ENCODE data around the gene IL4I1. TPM values are rescaled to one million over a fixed set of nuclear protein-coding genes. Genes with fewer than 3 reads are reported as not detected.

Gene IL4I1
- total and polyA plus RNA-seq, 2 donors (not counting 1 experiment from before 2014, with no cell fraction given) = 0.48 to 3.1 TPM

GRCh38 chr19:49906879-49907564, 10.3 kb upstream of the IL4I1 start:
- H2AFZ ChIP-seq (ENCODE audit: insufficient read depth, low read depth, low read length, poor library complexity, severe bottlenecking) = no peak overlapping the region
- peaks cover 47 to 63% of the 10 kb centered on the region in 2 donors for H3K4me1 ChIP-seq (ENCODE audit: control insufficient read depth in 2 of 2, insufficient read depth in 2 of 2, low read length in 2 of 2)
- peak overlapping the region; percentile 69 for H3K4me3 Mint-ChIP-seq
- H3K27me3 ChIP-seq (replicated peaks in 1 of 4; ENCODE audit: control extremely low read depth in 1 of 4, control insufficient read depth in 3 of 4, insufficient read depth in 4 of 4, low read length in 3 of 4) = no peaks in the 10 kb centered on the region
- H3K27me3 Mint-ChIP-seq = no peaks in the 10 kb centered on the region
- no peak for ATAC-seq (ENCODE audit: low read depth)
- 86% methylated on average over 15 of the region's 16 CpGs for WGBS (ENCODE audit: insufficient coverage)
- POLR2A ChIA-PET = interaction anchor here (0.6 to 1.4 kb wide), 5 partner anchors 9 to 23 kb away, joined by 3 to 10 read pairs (median 6); partner anchors contain the start of genes ATF5 and NUP62
- H3K36me3 ChIP-seq (replicated peaks in 1 of 2; ENCODE audit: control extremely low read depth in 1 of 2, control insufficient read depth in 1 of 2, extremely low read depth in 1 of 2, insufficient read depth in 2 of 2, low read length in 1 of 2) = peaks cover 0 to 18% of the 10 kb centered on the region in 2 experiments
- intact Hi-C loops (cut with micrococcal nuclease) = no loop called here
- peaks cover 0 to 16% (median 0%) of the 10 kb centered on the region in 3 donors for H3K9me3 ChIP-seq (ENCODE audit: control extremely low read depth in 1 of 3, control insufficient read depth in 2 of 3, insufficient read depth in 1 of 3, low read length in 2 of 3)
- H3K4me1 Mint-ChIP-seq = peaks cover 69% of the 10 kb centered on the region
- TF ChIP-seq EZH2 (IDR thresholded peaks at IDR 0.05; ENCODE audit: borderline replicate concordance, insufficient read depth, low read depth, low read length, poor library complexity, severe bottlenecking) = no peak
- no peak for TF ChIP-seq CTCF (IDR thresholded peaks at IDR 0.05)
- peak overlapping the region in 1 of 2 donors; percentile 64 for H3K27ac ChIP-seq (ENCODE audit: low read length in 2 of 2)
- peak overlapping the region; percentile 58 for H3K4me2 ChIP-seq (replicated peaks; ENCODE audit: low read depth, low read length, poor library complexity, severe bottlenecking)
- H3K79me2 ChIP-seq (ENCODE audit: control insufficient read depth, insufficient read depth, low read length) = peaks cover 27% of the 10 kb centered on the region
- peaks cover 3% of the 10 kb centered on the region for H3K9me3 Mint-ChIP-seq (ENCODE audit: insufficient read depth)
- peak overlapping the region in 1 of 5 experiments; percentile 15 for H3K4me3 ChIP-seq (ENCODE audit: control extremely low read depth in 1 of 5, extremely low read depth in 1 of 5, insufficient read depth in 1 of 5, low read depth in 2 of 5, low read length in 4 of 5)
- CTCF ChIA-PET = interaction anchor here (0.7 to 1.7 kb wide), 4 partner anchors 9 to 102 kb away, joined by 5 to 11 read pairs (median 6); no protein-coding TSS in a partner anchor
- DNase-seq = no peak
- peak overlapping the region; percentile 85 for H3K27ac Mint-ChIP-seq
- no peak overlapping the region for H3K9ac ChIP-seq (ENCODE audit: low read length)
- H4K20me1 ChIP-seq (ENCODE audit: control insufficient read depth, insufficient read depth, low read length, poor library complexity, severe bottlenecking) = peaks cover 39% of the 10 kb centered on the region

- Histone ChIP-seq H3K4me2 (replicated peaks; ENCODE audit: low read depth, low read length, poor library complexity, severe bottlenecking) (peak overlapping the region; percentile 42), H3K4me3 (ENCODE audit: control extremely low read depth in 1 of 5, extremely low read depth in 1 of 5, insufficient read depth in 1 of 5, low read depth in 2 of 5, low read length in 4 of 5) (no peak overlapping the region), H2AFZ (ENCODE audit: insufficient read depth, low read depth, low read length, poor library complexity, severe bottlenecking) (no peak overlapping the region), H4K20me1 (ENCODE audit: control insufficient read depth, insufficient read depth, low read length, poor library complexity, severe bottlenecking) (peaks cover 30% of the 10 kb centered on the region), H3K4me1 (ENCODE audit: control insufficient read depth in 2 of 2, insufficient read depth in 2 of 2, low read length in 2 of 2) (peaks cover 30 to 41% of the 10 kb centered on the region in 2 donors), H3K9me3 (ENCODE audit: control extremely low read depth in 1 of 3, control insufficient read depth in 2 of 3, insufficient read depth in 1 of 3, low read length in 2 of 3) (peaks cover 0 to 16% (median 0%) of the 10 kb centered on the region in 3 donors), H3K9ac (ENCODE audit: low read length) (no peak overlapping the region), H3K36me3 (replicated peaks in 1 of 2; ENCODE audit: control extremely low read depth in 1 of 2, control insufficient read depth in 1 of 2, extremely low read depth in 1 of 2, insufficient read depth in 2 of 2, low read length in 1 of 2) (peaks cover 0 to 13% of the 10 kb centered on the region in 2 experiments), H3K27ac (ENCODE audit: low read length in 2 of 2) (no peak overlapping the region), H3K79me2 (ENCODE audit: control insufficient read depth, insufficient read depth, low read length) (peaks cover 24% of the 10 kb centered on the region), H3K27me3 (replicated peaks in 1 of 4; ENCODE audit: control extremely low read depth in 1 of 4, control insufficient read depth in 3 of 4, insufficient read depth in 4 of 4, low read length in 3 of 4) (no peaks in the 10 kb centered on the region)
- DNase-seq (no peak), ATAC-seq (ENCODE audit: low read depth) (no peak)
- Mint-ChIP-seq H3K4me1 (peaks cover 46% of the 10 kb centered on the region), H3K27me3 (no peaks in the 10 kb centered on the region), H3K27ac (no peak overlapping the region), H3K9me3 (ENCODE audit: insufficient read depth) (peaks cover 3% of the 10 kb centered on the region), H3K4me3 (peak overlapping the region; percentile 32)
- POLR2A ChIA-PET = no interaction called here
- CTCF ChIA-PET = interaction anchor here (1.4 kb wide), 1 partner anchor 13 kb away, joined by 6 read pairs; no protein-coding TSS in a partner anchor
- 0% methylated on average over 3 of the region's 6 CpGs for WGBS (ENCODE audit: insufficient coverage)
- no peak for TF ChIP-seq CTCF (IDR thresholded peaks at IDR 0.05)
- no peak for TF ChIP-seq EZH2 (IDR thresholded peaks at IDR 0.05; ENCODE audit: borderline replicate concordance, insufficient read depth, low read depth, low read length, poor library complexity, severe bottlenecking)
- intact Hi-C loops (cut with micrococcal nuclease) = no loop called here
Observed at GRCh38 chr19:49904136-49904535, 7.4 kb upstream of the IL4I1 start.

All from B cell (primary cell).